Testis (tissue), 2 donors: ENCODE measurements around the gene SCGB2A2.

Experiments
- POLR2A ChIP-seq: fragments of 450-650 bp; IDR thresholded peaks from one replicate; pipeline ENCODE4 v1.6.1; 2017; ENCODE audit warnings: antibody characterized with exemption, mild to moderate bottlenecking, moderate library complexity
- TF ChIP-seq, protein P1 (sequence below), 3 experiments: fragments of 450-650 bp in 2 of 3; fragments of 200-600 bp in 1 of 3; sonication (generic) in 1 of 3; IDR thresholded peaks; one replicate each; pipeline ENCODE4 v1.5.1; 2016 to 2019; ENCODE audit warnings: antibody characterized with exemption in 3 of 3, mild to moderate bottlenecking in 2 of 3, moderate library complexity in 1 of 3

DNA sequence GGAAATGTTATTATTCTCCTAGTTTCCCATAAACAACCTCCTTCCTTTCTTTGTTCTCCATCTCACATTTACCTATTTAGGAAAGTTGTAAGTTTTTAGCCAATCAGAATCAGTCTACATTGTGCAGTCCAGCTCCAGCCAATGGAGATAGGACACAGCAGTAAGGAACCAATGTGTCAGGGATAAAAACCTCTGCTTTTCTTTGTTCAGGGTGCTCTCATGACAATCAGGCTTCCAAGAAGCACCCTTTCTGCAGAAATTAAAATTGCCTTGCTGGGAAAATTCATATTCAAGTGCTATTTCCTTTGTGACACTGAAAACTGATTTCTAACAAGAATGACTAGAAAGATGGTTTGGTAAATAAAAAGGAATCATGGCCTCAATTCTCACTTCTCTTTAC is 46.9 kb upstream of the SCGB2A2 start:
- TF ChIP-seq, protein P1, sequence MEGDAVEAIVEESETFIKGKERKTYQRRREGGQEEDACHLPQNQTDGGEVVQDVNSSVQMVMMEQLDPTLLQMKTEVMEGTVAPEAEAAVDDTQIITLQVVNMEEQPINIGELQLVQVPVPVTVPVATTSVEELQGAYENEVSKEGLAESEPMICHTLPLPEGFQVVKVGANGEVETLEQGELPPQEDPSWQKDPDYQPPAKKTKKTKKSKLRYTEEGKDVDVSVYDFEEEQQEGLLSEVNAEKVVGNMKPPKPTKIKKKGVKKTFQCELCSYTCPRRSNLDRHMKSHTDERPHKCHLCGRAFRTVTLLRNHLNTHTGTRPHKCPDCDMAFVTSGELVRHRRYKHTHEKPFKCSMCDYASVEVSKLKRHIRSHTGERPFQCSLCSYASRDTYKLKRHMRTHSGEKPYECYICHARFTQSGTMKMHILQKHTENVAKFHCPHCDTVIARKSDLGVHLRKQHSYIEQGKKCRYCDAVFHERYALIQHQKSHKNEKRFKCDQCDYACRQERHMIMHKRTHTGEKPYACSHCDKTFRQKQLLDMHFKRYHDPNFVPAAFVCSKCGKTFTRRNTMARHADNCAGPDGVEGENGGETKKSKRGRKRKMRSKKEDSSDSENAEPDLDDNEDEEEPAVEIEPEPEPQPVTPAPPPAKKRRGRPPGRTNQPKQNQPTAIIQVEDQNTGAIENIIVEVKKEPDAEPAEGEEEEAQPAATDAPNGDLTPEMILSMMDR (IDR thresholded peaks at IDR 0.05): no peak
- TF ChIP-seq POLR2A: no peak
